22Rv1 (cell line): ENCODE measurements around the gene CAMK2D.

Experiments used
- H3K27ac ChIP-seq: fragments of 450-650 bp; 2 replicates; pipeline ENCODE4 v1.5.1; 2017
- ZFX ChIP-seq: fragments of 450-650 bp; IDR thresholded peaks from 2 replicates; pipeline ENCODE4 v1.6.1; 2017; ENCODE audit warnings: antibody characterized with exemption, borderline replicate concordance
- TF ChIP-seq, protein P1 (sequence below): fragments of 450-650 bp; IDR thresholded peaks from 2 replicates; pipeline ENCODE4 v1.5.1; 2017; ENCODE audit warnings: mild to moderate bottlenecking

Gene CAMK2D

DNA sequence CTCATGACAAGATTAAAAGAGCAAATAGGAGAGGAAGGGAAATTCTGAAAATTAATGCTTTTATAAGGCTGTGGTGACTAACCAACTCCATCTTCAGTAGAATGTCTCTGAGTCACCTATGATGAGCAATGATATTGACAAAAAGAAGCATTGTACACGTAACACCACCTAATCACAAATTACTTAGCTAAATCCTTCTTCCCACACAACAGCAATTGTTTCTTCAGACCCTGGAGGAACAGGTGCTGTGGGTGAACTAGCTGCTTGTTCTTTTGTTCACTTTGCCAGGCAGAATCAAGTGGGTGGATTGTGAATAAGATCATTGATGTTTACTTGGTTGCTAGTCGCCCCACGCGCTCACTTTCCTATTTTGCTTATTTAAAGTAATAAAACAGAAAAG, 315.5 kb downstream of the CAMK2D start:
- no peak for TF ChIP-seq ZFX
- TF ChIP-seq, protein P1, sequence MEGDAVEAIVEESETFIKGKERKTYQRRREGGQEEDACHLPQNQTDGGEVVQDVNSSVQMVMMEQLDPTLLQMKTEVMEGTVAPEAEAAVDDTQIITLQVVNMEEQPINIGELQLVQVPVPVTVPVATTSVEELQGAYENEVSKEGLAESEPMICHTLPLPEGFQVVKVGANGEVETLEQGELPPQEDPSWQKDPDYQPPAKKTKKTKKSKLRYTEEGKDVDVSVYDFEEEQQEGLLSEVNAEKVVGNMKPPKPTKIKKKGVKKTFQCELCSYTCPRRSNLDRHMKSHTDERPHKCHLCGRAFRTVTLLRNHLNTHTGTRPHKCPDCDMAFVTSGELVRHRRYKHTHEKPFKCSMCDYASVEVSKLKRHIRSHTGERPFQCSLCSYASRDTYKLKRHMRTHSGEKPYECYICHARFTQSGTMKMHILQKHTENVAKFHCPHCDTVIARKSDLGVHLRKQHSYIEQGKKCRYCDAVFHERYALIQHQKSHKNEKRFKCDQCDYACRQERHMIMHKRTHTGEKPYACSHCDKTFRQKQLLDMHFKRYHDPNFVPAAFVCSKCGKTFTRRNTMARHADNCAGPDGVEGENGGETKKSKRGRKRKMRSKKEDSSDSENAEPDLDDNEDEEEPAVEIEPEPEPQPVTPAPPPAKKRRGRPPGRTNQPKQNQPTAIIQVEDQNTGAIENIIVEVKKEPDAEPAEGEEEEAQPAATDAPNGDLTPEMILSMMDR, result no peak
- H3K27ac ChIP-seq, result no peak overlapping the region

DNA sequence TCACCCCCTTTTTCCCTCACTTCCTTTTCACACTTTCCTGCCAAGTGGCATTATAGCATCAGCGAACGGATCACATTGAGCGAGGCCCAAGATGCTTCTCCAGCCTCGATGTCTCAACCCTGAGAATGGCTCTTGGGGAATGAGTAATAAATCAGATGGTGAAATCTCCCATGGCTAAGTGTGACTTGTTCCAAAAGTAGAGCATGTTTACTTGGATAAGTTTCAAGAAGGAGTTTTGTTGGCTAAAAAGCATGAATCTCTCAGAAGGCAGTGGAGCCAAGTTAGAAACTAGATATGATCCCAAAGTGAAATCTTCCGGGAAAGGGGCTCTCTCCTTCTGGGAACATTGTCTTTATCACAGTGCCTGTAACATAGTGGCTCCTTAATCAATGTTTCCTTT, 316.3 kb downstream of the CAMK2D start:
- no peak overlapping the region for H3K27ac ChIP-seq
- no peak for TF ChIP-seq ZFX
- TF ChIP-seq, protein P1, result no peak

DNA sequence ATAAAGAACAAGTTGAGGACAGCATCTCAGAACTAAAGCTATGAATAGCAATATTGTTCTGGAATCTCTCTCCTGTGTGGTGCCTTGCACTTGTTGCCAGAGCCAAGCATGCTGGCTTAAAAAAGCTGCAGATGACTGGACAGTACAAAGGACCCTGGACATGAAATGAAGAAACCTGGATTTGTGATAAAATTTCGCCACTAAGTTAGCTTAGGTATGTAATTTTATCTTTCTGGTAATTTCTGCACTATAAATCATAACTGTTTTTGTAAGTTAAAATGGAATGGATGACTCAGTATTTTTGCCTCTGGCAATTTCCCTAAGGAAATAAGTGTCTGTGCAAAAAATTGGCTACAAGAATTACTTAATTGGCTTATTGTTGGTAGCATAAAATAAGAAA, 317.2 kb downstream of the CAMK2D start:
- no peak overlapping the region for H3K27ac ChIP-seq
- TF ChIP-seq, protein P1, result no peak
- no peak for TF ChIP-seq ZFX

DNA sequence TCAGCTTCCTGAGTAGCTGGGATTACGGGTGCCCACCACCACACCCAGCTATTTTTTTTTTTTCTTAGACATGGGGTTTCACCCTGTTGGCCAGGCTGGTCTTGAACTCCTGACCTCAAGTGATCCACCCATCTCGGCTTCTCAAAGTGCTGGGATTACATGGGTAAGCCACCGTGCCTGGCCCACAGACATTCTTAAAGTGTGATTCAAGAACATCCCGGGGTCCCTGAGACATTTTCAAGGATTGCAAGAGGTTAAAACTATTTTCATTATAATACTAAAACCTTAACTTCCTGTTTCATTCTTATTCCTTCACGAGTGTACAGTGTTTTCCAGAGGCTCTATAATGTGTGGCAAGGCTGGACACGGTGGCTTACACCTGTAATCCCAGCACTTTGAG, 318.7 kb downstream of the CAMK2D start:
- no peak overlapping the region for H3K27ac ChIP-seq

DNA sequence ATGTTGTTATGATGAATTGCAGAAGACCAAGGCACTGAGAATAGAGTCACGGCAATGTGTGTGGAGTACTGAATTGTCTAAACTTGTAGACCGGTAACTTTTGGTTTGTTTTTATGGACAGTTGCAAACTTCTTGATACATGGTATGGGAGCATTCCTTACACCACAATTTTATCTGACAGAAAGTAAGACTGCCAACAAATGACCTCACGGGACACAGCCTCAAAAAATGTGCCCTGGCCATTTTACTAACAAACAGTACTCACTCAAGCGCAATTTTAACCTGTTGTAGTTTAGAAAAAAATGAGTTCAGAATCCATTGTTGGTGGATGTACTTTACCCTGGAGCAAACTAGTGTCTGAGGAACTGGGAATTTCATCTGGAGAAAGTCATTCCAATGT, 321.2 kb downstream of the CAMK2D start:
- TF ChIP-seq, protein P1, result no peak
- no peak for TF ChIP-seq ZFX

More for the DNA sequence above, 318.7 kb downstream of the CAMK2D start:
- TF ChIP-seq, protein P1, result no peak
- no peak for TF ChIP-seq ZFX

DNA sequence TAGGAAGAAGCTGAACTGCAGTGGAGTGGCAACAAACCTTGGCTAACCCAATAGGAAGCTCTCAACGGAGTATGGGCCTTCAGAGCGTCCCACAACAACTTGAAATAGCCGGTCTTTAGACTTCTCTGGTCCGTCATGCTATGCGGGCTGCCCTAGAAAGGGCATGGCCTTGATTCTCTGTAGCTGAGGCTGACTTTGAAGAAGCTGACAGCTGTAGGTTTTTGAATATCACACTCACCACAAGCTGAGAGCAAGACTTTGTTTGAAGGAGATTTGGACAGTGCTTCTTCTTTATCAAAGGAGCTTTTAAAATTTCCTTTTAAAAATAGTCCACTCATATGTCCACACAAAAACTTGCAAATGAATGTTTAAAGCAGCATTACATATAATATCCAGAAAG, 322.9 kb downstream of the CAMK2D start:
- TF ChIP-seq, protein P1, result no peak
- no peak for TF ChIP-seq ZFX
- H3K27ac ChIP-seq, result no peak overlapping the region

More for the DNA sequence above, 321.2 kb downstream of the CAMK2D start:
- H3K27ac ChIP-seq, result no peak overlapping the region

DNA sequence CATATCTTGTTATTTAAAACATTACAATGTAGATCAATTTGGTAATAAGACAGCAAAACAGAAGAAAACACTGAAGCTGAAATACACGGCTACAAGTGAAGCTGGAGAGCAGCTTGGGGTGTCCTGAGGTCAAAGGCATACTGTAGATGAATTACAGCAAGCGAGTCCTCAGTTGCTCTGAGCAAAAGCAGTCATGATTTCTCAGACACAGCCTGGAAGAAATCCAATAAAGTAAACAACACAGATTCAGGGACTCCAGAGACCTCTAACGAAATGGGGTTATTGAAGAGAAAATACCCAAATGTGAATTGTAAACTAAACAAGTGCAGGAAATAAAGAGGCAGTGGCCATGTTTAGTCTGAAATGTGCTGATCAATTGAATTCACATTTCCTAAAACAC, 324.4 kb downstream of the CAMK2D start:
- no peak overlapping the region for H3K27ac ChIP-seq
- TF ChIP-seq ZFX, result no peak
- TF ChIP-seq, protein P1, result no peak
